Posterior cingulate gyrus (tissue), 11 donors: Measurements from ENCODE around the gene UGT1A10.

Experiments used
- DNase-seq, 10 donors: peaks; one replicate each; pipeline versions ENCODE4 v3.0.0 to v3.0.0-alpha.2; 2020 to 2021; ENCODE audit warnings: mixed read lengths in 3 of 10
- intact Hi-C: fragments of 100-400 bp; cut with DNase I; formaldehyde crosslinking; loops from one replicate; pipeline ENCODE4 v1.15.1; 2023

UGT1A10 gene

GRCh38 chr2:233799087-233799665, 162.9 kb downstream of the UGT1A10 start:
- peak in 1 of 10 donors; percentile 2 for DNase-seq
- intact Hi-C loops, result no loop called here

DNA sequence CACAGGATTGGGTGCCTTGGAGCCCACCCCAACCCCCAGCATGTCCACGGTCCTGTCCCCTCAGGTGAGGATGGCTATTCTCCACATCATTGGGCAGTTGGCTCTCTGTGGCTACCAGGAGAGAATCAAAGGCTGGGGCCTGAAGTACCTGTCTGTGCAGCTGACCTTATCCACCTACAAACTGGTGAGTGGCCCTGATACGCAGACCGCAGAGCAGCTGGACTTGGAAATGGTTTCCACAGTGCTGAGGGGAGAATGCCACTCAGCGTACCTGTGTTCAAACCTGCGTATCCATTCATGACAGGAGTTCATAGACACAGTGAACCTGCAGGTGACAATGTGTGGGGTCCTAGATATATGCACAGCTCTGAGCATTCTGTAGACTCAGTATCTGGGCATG, 163.5 kb downstream of the UGT1A10 start:
- DNase-seq, result no peak
- intact Hi-C loops, result no loop called here

- intact Hi-C loops, result no loop called here
- peak in 1 of 10 donors; percentile 2 for DNase-seq
Measured at GRCh38 chr2:233800208-233800607, 164.0 kb downstream of the UGT1A10 start.

DNA sequence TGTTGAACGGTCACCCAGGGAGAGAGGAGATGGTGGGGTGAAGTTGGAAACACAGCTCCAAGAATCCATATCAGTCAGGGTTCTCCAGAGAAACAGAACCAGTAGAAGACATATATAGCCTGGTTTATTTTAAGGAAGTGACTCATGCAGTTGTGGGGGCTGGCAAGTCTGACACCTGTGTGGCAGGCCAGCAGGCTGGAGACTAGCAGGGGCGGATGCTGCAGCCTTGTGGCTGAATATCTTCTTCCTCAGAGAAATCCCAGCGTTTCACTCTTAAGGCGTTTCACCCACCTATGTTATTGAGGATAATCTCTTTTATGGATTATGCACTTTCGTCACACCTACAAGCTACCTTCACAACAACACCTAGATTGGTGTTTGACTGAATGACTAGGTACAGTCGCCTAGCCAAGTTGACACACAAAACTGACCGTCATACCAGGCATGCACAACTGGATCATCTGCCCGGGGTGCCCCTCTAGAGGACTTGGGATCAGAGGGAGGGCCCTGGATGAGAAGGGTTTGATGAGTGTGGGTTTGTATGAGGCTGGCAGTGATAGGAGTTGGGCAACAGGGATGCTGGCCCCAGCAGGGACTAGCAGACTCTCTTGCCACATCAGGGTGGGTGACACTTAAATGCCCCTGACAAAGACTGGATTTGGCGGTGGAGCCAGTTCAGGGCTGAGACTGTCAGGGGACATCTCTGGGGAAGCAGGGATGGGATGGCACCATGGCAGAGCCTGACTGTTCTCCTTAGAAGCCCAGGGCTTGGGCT, 165.3 kb downstream of the UGT1A10 start:
- peak in 5 of 10 donors; percentile 13 to 89 (median 55) for DNase-seq
- intact Hi-C loops, result no loop called here

DNA sequence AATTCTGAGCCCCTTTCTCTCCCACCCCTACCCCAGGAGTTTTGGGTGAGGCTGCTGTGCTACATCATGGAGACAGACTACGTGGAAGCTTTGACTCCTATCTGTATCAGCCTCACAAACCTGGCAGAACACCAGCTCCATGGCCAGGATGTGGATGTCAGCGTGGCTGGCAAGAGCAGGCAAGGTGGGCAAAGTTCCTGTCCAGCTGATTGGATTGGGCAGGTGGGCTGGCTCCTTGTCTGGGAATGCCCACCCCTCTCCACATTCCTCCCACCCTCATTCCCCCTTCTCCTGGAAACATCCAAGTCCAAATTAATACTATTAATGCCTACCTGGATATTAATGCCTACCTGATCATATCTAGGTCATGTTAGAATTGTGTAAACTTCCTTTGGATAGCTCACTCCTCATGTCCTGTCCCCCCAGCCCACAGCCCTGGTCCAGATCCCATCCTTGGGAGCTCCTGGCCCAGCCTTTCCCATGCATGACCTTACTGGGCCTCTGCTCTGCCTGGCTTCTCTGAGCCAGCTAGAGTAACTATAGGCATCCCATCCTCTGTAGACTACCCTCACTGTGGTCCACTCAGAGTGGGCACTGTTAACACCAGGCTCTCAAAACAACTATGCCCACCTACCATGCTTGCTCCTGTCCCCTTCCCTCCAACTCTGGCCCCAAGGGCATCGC, 166.0 kb downstream of the UGT1A10 start:
- intact Hi-C loops, result no loop called here
- peak in 1 of 10 donors; percentile 48 for DNase-seq

DNA sequence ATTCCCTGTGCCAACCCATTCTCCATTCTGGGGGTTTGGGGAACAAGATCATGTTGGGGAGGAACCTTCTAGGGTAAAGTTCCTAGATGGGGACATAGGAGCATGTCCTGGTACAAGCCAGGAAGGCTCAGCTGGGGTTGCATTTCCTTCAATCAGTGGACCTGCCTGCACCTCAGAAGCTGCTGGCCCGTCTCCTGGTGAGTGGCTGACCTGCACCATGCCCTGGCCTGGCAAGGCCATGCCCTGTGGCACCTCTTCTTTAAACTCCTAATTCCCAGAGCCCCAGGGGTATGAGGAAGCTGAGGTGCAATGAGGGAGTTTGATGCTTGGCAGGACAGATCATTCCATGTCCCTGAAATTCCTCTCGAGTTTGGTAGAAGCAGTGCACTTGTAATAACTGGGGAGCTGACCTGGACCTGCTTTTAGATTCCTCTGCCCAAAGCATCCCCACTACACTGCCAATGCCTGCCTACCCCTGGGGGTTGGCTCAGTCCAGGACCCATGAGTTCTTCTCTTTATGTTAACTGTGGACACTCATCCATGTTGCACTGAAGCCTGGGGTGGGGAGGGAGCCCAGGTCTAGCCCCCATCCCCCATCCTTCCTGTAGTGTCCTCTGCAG, 167.2 kb downstream of the UGT1A10 start:
- intact Hi-C loops, result no loop called here
- DNase-seq, result peak in 1 of 10 donors; percentile 16

DNA sequence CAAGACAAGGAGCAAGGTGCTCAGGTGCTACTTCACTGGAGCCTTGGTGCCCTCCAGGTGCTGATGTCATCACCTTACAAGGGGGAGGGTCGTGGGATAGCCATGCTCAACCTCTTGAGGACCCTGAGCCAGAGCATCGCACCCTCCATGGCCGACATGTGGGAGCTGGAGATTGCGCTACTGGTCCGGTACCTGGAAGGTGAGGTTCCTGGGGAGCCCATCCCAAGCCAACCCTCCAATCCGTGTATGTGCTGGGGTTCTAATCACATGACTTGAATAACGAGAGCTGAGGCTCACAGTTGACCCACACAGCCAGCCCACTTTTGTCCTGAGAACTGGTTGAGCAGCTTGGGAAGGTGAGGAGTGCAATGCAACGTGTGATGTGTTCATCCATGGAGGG, 167.7 kb downstream of the UGT1A10 start:
- peak in 1 of 10 donors; percentile 46 for DNase-seq
- intact Hi-C loops, result no loop called here

DNA sequence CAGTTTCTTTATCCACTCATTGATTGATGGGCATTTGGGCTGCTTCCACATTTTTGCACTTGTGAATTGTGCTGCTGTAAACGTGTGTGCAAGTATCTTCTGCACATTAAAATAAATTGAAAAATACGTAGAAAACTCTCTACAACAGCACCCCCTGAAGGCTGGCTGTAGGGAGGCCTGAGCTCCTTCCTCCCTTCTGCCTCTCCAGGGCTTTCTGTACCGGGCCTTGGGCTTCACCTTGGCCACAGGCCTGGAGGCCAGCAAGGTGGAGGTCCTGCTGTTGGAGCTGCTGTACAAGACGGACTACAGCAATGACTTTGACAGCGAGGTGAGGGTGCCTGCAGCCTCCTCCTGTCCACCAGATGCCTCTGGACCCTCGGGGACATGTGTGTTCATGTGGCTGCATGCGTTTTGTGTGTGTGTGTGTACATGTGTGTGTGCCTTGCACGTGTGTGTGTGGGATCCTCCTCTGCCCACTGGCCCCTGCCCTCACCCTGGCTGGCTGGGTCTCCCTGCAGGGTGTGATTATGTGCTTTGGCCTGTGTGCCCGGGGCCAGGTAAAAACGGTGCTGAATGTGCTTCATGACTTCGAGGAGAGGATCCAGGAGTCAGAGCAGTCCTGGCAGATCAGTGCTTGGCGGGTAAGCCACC, 171.1 kb downstream of the UGT1A10 start:
- intact Hi-C loops, result no loop called here

DNA sequence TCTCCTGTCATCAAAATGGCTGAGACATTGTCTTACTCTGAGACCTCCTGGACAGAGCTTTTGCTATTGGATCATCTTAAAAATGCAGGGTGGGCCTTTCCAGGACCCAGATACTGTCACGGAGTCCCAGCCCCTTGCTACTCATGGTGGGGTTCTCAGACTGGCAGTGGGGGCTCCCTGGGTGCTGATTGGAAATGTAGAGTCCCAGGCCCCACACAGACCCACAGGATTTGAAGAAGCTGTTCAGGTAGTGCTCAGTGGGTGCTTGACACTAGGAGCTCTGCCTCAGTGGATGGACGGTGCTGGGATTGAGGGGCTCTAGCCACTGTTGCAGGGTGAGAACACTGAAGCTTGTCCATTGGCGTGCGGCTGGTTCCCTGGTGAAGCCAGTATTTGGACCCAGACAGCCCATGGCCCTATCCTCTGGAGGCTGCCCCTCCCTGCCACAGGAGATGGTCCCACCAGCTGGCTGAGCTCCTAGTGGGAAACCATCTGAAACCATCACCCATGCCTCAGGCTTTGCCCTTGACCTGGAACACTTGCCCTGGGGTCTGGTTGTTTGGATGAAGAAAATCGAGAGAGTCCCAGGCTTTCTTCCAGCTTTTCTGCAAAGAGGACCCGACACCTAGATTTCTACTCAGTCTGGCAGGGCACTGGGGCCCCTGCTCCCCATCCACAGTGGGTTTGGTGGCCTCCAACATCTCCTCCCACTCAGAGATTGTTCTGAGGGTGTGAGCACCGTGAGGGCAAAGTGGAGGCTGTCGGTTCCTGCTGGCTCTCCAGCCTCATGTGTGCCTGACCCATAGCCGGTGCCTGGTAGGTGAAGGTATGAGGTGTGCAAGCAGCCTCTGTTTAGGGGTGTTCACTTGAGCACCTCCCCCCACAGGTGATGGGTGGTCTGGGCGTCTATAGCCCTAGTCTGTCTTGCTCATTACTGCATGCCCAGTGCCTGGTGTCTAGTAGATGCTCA, 172.0 kb downstream of the UGT1A10 start:
- peak in 1 of 10 donors; percentile 81 for DNase-seq
- intact Hi-C loops, result no loop called here

More for the DNA sequence above, 171.1 kb downstream of the UGT1A10 start:
- peak in 2 of 10 donors; percentile 53 to 74 for DNase-seq

GRCh38 chr2:233810385-233810784, 174.1 kb downstream of the UGT1A10 start:
- peak in 2 of 10 donors; percentile 12 to 20 for DNase-seq
- intact Hi-C loops, result no loop called here

DNA sequence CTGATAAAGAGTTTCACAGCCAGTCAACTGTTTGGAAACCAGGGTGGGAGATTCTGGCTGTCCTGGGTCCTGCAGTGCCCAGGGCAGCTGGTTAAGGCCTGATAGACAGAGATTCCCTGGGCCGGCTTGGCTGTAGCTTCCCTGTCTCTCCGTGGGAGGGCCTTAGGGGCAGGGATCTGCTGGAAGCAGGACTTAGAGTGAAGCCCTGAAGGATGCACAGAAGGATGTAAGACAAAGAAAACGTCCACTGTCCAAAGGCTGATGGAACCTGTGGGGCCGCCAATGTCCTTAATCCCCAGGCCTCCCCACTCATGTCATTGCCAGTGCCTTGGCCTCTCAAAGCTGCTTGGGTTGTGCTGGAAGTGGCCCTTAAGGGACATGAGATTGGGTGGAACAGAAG, 174.8 kb downstream of the UGT1A10 start:
- intact Hi-C loops, result no loop called here
- DNase-seq, result peak in 2 of 10 donors; percentile 32 to 57

GRCh38 chr2:233811732-233812131, 175.5 kb downstream of the UGT1A10 start:
- intact Hi-C loops, result no loop called here
- peak in 3 of 10 donors; percentile 1 to 73 (median 62) for DNase-seq

- peak in 2 of 10 donors; percentile 11 to 46 for DNase-seq
- intact Hi-C loops, result no loop called here
Measured at GRCh38 chr2:233813236-233814055, 177.2 kb downstream of the UGT1A10 start.

- intact Hi-C loops, result no loop called here
- DNase-seq, result peak in 3 of 10 donors; percentile 8 to 56 (median 28)
Measured at GRCh38 chr2:233814056-233814835, 178.0 kb downstream of the UGT1A10 start.

DNA sequence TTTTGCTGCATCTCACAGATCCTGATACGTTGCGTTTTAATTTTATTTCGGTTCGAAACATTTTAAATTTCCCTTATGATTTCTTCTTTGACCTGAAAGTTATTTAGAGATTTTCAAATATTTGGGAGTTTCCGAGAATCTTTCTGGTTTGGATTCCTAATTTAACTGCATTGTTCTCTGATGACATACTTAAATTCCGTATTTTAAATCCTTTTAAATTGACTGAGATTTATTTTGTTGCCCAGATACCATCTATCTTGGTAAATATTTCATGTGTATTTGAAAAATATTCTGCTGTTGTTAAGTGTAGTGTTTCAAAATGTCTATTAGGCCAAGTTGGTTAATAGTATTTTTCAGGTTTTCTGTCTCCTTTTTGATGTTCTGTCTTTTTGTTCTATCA, 179.6 kb downstream of the UGT1A10 start:
- intact Hi-C loops, result no loop called here

DNA sequence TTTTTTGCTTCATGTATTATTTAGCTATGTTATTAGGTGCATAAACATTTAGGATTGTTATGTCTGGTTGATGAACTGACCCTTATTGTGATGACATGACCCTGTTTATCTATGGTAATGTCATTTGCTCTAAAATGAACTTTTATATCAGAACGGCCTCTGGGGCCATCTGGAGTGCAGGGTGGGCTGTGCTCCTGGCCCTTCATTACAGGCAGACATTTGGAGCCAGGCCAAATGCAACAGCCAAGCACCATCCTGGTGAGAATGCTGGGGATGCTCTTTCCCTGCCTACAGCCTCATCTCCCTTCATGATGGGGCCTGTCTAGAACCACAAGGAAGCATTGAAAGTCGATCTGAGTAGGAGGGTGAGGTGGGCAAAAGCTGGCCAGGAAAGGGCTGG, 180.1 kb downstream of the UGT1A10 start:
- intact Hi-C loops, result no loop called here
- peak in 3 of 10 donors; percentile 2 to 25 (median 2) for DNase-seq

More for the DNA sequence above, 179.6 kb downstream of the UGT1A10 start:
- no peak for DNase-seq

GRCh38 chr2:233816771-233817170, 180.5 kb downstream of the UGT1A10 start:
- intact Hi-C loops, result no loop called here
- DNase-seq, result peak in 2 of 10 donors; percentile 16 to 51
